ENCODE data around the gene GMFB. TPM values are rescaled to one million over a fixed set of nuclear protein-coding genes. Genes with fewer than 3 reads are reported as not detected.

GMFB gene
- total and polyA plus RNA-seq, 9 of the 15 experiments (the other 6 are each of a cell fraction or from before 2014, with no cell fraction given): 14.0 to 31.7 (median 20.5) TPM

GRCh38 chr14:54470701-54471100, 18.1 kb downstream of the GMFB start:
- no peak for ATAC-seq
- 55% methylated on average over 4 of the region's 4 CpGs for WGBS (ENCODE audit: insufficient coverage, low coverage, missing lambda C conversion rate)
- POLR2A ChIA-PET: no interaction called here
- Histone ChIP-seq H3K9ac (ENCODE audit: insufficient read depth in 1 of 2, low read depth in 2 of 2, low read length in 2 of 2) (no peak overlapping the region), H4K20me1 (replicated peaks; ENCODE audit: control insufficient read depth, insufficient read depth, low read length) (no peaks in the 10 kb centered on the region), H3K4me3 (no peak overlapping the region), H3K4me1 (replicated peaks in 1 of 2; ENCODE audit: control insufficient read depth in 2 of 2, insufficient read depth in 2 of 2, low read length in 2 of 2) (no peaks in the 10 kb centered on the region), H3K4me2 (ENCODE audit: insufficient read depth, low read length) (no peak overlapping the region), H3K36me3 (ENCODE audit: control insufficient read depth, insufficient read depth, low read length) (0 out of 3 replicates have a peak, but pooled peaks cover 2% of the 10 kb centered on the region), H3K27ac (ENCODE audit: extremely low read depth, low read depth, low read length) (no peak overlapping the region), H2AFZ (ENCODE audit: low read depth, low read length) (no peak overlapping the region), H3K9me3 (replicated peaks; ENCODE audit: control insufficient read depth, insufficient read depth, low read depth, low read length) (no peaks in the 10 kb centered on the region), H3K9me1 (ENCODE audit: control insufficient read depth, insufficient read depth, low read length) (no peaks in the 10 kb centered on the region), H3K27me3 (ENCODE audit: control insufficient read depth in 2 of 2, insufficient read depth in 2 of 2, low read length in 2 of 2) (no peaks in the 10 kb centered on the region), H3K79me2 (ENCODE audit: control insufficient read depth, insufficient read depth, low read length) (no peaks in the 10 kb centered on the region)
- no peak for FAIRE-seq
- no peak for DNase-seq (ENCODE audit: extremely low read depth in 1 of 4, low spot score in 3 of 4)
- CTCF ChIA-PET (ENCODE audit: low intra/inter-chr PET ratio): no interaction called here
- no peak for TF ChIP-seq CHD4 (IDR thresholded peaks at IDR 0.05; ENCODE audit: insufficient read depth, insufficient replicate concordance, low read depth, low read length, poor library complexity, severe bottlenecking)
- no peak for TF ChIP-seq ZNF354B (CRISPR knock-in tag; IDR thresholded peaks at IDR 0.05)
- TF ChIP-seq CREM (IDR thresholded peaks at IDR 0.05; ENCODE audit: low read depth): no peak
- TF ChIP-seq ZHX1 (conservative IDR thresholded peaks at IDR 0.05; ENCODE audit: low read length): no peak
- no peak for TF ChIP-seq NFXL1 (CRISPR knock-in tag; IDR thresholded peaks at IDR 0.05)
- TF ChIP-seq ZNF280A (IDR thresholded peaks at IDR 0.05; ENCODE audit: low read depth, partially characterized antibody): no peak
- TF ChIP-seq ZFP91 (CRISPR knock-in tag; IDR thresholded peaks at IDR 0.05): no peak
- TF ChIP-seq ZNF436 (CRISPR knock-in tag; IDR thresholded peaks at IDR 0.05): no peak
- no peak for TF ChIP-seq PHF20 (IDR thresholded peaks at IDR 0.05; ENCODE audit: partially characterized antibody)
- TF ChIP-seq FOXJ2 (tag; IDR thresholded peaks at IDR 0.05): no peak
- no peak for TF ChIP-seq MAX (CRISPR knock-in tag; IDR thresholded peaks at IDR 0.05)
- TF ChIP-seq CREBBP (IDR thresholded peaks at IDR 0.05; ENCODE audit: low read depth, low read length): no peak
- TF ChIP-seq L3MBTL2 (IDR thresholded peaks at IDR 0.05): no peak
- no peak for TF ChIP-seq RFX7 (CRISPR knock-in tag; IDR thresholded peaks at IDR 0.05)
- no peak for TF ChIP-seq ZNF282 (CRISPR knock-in tag; IDR thresholded peaks at IDR 0.05)
- TF ChIP-seq BRD9 (IDR thresholded peaks at IDR 0.05; ENCODE audit: low read depth, partially characterized antibody): no peak
- in situ Hi-C loops (cut with MboI): no loop called here
- intact Hi-C loops (cut with micrococcal nuclease): no loop called here
- BruUV-seq (replicated peaks): no TSS peak
